SKM-1 treated with dmso at 0.1 percent for 144 hours (cell line): ENCODE measurements around the gene CARMIL1.
"Not testable (repeated sequence)": the region's sequence is repeated elsewhere in the genome, so short reads cannot be mapped to it uniquely, and the experiment has no call there.

Source experiments
- DNase-seq: peaks from one replicate; lab custom pipeline; 2025; ENCODE audit not compliant: unreplicated experiment; lab: John Stamatoyannopoulos, UW

CARMIL1 gene

GRCh38 chr6:25366903-25367545 is 87.8 kb downstream of the CARMIL1 start:
- no peak for DNase-seq

GRCh38 chr6:25369036-25369432 is 89.9 kb downstream of the CARMIL1 start:
- no peak for DNase-seq

- DNase-seq, result no peak
These were observed 90.4 kb downstream of the CARMIL1 start for GRCh38 chr6:25369433-25370177.

GRCh38 chr6:25370178-25371036 is 91.2 kb downstream of the CARMIL1 start:
- no peak for DNase-seq

GRCh38 chr6:25371037-25371347 is 91.8 kb downstream of the CARMIL1 start:
- DNase-seq, result no peak

- DNase-seq, result no peak
These were observed 96.0 kb downstream of the CARMIL1 start for GRCh38 chr6:25375125-25375524.

GRCh38 chr6:25377664-25378063 is 98.5 kb downstream of the CARMIL1 start:
- DNase-seq, result no peak

- DNase-seq, result no peak
These were observed 101.9 kb downstream of the CARMIL1 start for GRCh38 chr6:25381077-25381476.

- DNase-seq, result not testable (repeated sequence)
These were observed 103.3 kb downstream of the CARMIL1 start for GRCh38 chr6:25382476-25382875.

- no peak for DNase-seq
These were observed 105.1 kb downstream of the CARMIL1 start for GRCh38 chr6:25384234-25384633.

GRCh38 chr6:25384967-25385366 is 105.8 kb downstream of the CARMIL1 start:
- no peak for DNase-seq

GRCh38 chr6:25387483-25387882 is 108.3 kb downstream of the CARMIL1 start:
- DNase-seq, result no peak

- no peak for DNase-seq
These were observed 108.7 kb downstream of the CARMIL1 start for GRCh38 chr6:25387911-25388310.

GRCh38 chr6:25388776-25389175 is 109.6 kb downstream of the CARMIL1 start:
- no peak for DNase-seq

- DNase-seq, result no peak
These were observed 110.3 kb downstream of the CARMIL1 start for GRCh38 chr6:25389471-25389870.

- DNase-seq, result no peak
These were observed 113.2 kb downstream of the CARMIL1 start for GRCh38 chr6:25392372-25392771.

- DNase-seq, result no peak
These were observed 116.6 kb downstream of the CARMIL1 start for GRCh38 chr6:25395731-25396130.

- DNase-seq, result no peak
These were observed 118.2 kb downstream of the CARMIL1 start for GRCh38 chr6:25397406-25397805.

- DNase-seq, result no peak
These were observed 120.7 kb downstream of the CARMIL1 start for GRCh38 chr6:25399885-25400284.

GRCh38 chr6:25401711-25402110 is 122.5 kb downstream of the CARMIL1 start:
- DNase-seq, result no peak

GRCh38 chr6:25402125-25402524 is 123.0 kb downstream of the CARMIL1 start:
- no peak for DNase-seq

GRCh38 chr6:25403150-25403549 is 124.0 kb downstream of the CARMIL1 start:
- no peak for DNase-seq
